Caco-2 (cell line): ENCODE data around the gene ELL. TPM values are rescaled to one million over a fixed set of nuclear protein-coding genes. Genes with fewer than 3 reads are reported as not detected.

Experiments
- BruUV-seq: library from RNA; stranded (reverse); fragments of 400-500 nt; replicated peaks from 2 replicates; lab custom pipeline; 2021; lab: Mats Ljungman, UMichigan
- CTCF ChIA-PET: fragments of 300-600 bp; sonication (Branson Sonifier 250); formaldehyde crosslinking; loops from one replicate; lab custom pipeline; 2022; ENCODE audit warnings: antibody characterized with exemption; lab: Charles Lee
- POLR2A ChIA-PET: fragments of 300-600 bp; sonication (Branson Sonifier 250); formaldehyde crosslinking; loops from one replicate; lab custom pipeline; 2022; ENCODE audit warnings: antibody characterized with exemption; lab: Charles Lee
- DNase-seq, 2 experiments: peaks; one replicate each; pipeline versions ENCODE4 v3.0.0 to v3.0.0-alpha.2; 2020 to 2022
- H3K27me3 ChIP-seq: replicated peaks from 2 replicates; pipeline ENCODE4 v1.6.0; 2011; ENCODE audit warnings: low read length; ENCODE audit not compliant: control insufficient read depth, insufficient read depth
- H3K36me3 ChIP-seq: 2 replicates; pipeline ENCODE4 v1.5.1; 2011; ENCODE audit warnings: low read length; ENCODE audit not compliant: control insufficient read depth, insufficient read depth
- H3K4me1 ChIP-seq: fragments of 250-450 bp; sonication (Bioruptor Pico); 2 replicates; pipeline ENCODE4 v1.5.1; 2020; ENCODE audit warnings: mild to moderate bottlenecking
- H3K4me3 ChIP-seq: 2 replicates; pipeline ENCODE4 v1.5.1; 2011; ENCODE audit warnings: low read depth, mild to moderate bottlenecking, control low read depth, low read length
- H3K9me3 ChIP-seq: fragments of 250-450 bp; sonication (Bioruptor Pico); 2 replicates; pipeline ENCODE4 v1.5.1; 2020; ENCODE audit warnings: mild to moderate bottlenecking, moderate library complexity
- H3K27ac Mint-ChIP-seq: one replicate; pipeline ENCODE4 v1.8.0; 2022; ENCODE audit warnings: mixed read lengths; ENCODE audit not compliant: unreplicated experiment
- H3K27me3 Mint-ChIP-seq: one replicate; pipeline ENCODE4 v1.8.0; 2022; ENCODE audit warnings: mixed read lengths; ENCODE audit not compliant: insufficient read depth, unreplicated experiment
- H3K36me3 Mint-ChIP-seq: one replicate; pipeline ENCODE4 v1.8.0; 2022; ENCODE audit warnings: mild to moderate bottlenecking, mixed read lengths; ENCODE audit not compliant: insufficient read depth, unreplicated experiment
- H3K4me1 Mint-ChIP-seq: one replicate; pipeline ENCODE4 v1.8.0; 2022; ENCODE audit warnings: low read depth, mixed read lengths; ENCODE audit not compliant: unreplicated experiment
- H3K4me3 Mint-ChIP-seq: one replicate; pipeline ENCODE4 v1.8.0; 2022; ENCODE audit warnings: mild to moderate bottlenecking, moderate library complexity, mixed read lengths; ENCODE audit not compliant: unreplicated experiment
- H3K9me3 Mint-ChIP-seq: one replicate; pipeline ENCODE4 v1.8.0; 2022; ENCODE audit warnings: mixed read lengths; ENCODE audit not compliant: unreplicated experiment
- CTCF ChIP-seq, 2 experiments: fragments of 200-600 bp in 1 of 2; IDR thresholded peaks; 1 replicate in 1 of 2; 2 replicates in 1 of 2; pipeline versions ENCODE4 v1.5.1 to v1.8.0; 2011 to 2022; ENCODE audit warnings: antibody characterized with exemption in 1 of 2, control low read depth in 1 of 2, inconsistent platforms in 1 of 2, low read depth in 1 of 2, low read length in 1 of 2, mild to moderate bottlenecking in 1 of 2, moderate library complexity in 1 of 2; ENCODE audit not compliant: insufficient read depth in 1 of 2, severe bottlenecking in 1 of 2, unreplicated experiment in 1 of 2
- intact Hi-C: fragments of 100-400 bp; cut with micrococcal nuclease; formaldehyde crosslinking; loops from one replicate; pipeline ENCODE4 v1.10.0; 2022; ENCODE audit not compliant: unreplicated experiment
- total RNA-seq: library from RNA; stranded (reverse); gene quantifications from 2 replicates; pipeline ENCODE4 v1.2.3, GENCODE V29; 2022

The ELL gene
- total RNA-seq, 1 experiment from 2014 or later = 12.1 TPM

GRCh38 chr19:18514800-18515682, 6.8 kb downstream of the ELL start:
- H3K36me3 Mint-ChIP-seq = peaks cover 11% of the 10 kb centered on the region
- Histone ChIP-seq H3K27me3 (no peaks in the 10 kb centered on the region), H3K4me1 (peaks cover 19% of the 10 kb centered on the region), H3K36me3 (no peaks in the 10 kb centered on the region), H3K4me3 (no peak overlapping the region), H3K9me3 (no peaks in the 10 kb centered on the region)
- CTCF ChIA-PET = interaction anchor here (1.0 to 1.3 kb wide), 2 partner anchors 26 to 74 kb away, joined by 3 to 10 read pairs; no protein-coding TSS in a partner anchor
- POLR2A ChIA-PET = interaction anchor here (0.5 to 0.7 kb wide), 2 partner anchors 33 to 56 kb away, joined by 3 to 5 read pairs; no protein-coding TSS in a partner anchor
- TF ChIP-seq CTCF (IDR thresholded peaks at IDR 0.05; ENCODE audit: insufficient read depth in 1 of 2, low read depth in 1 of 2, low read length in 1 of 2, severe bottlenecking in 1 of 2, unreplicated experiment in 1 of 2) = no peak
- no peaks in the 10 kb centered on the region for H3K9me3 Mint-ChIP-seq
- peak overlapping the region; percentile 76 for H3K27ac Mint-ChIP-seq
- intact Hi-C loops = no loop called here
- H3K4me1 Mint-ChIP-seq = peaks cover 30% of the 10 kb centered on the region
- DNase-seq = peak; percentile 91 to 92
- no peaks in the 10 kb centered on the region for H3K27me3 Mint-ChIP-seq
- H3K4me3 Mint-ChIP-seq = no peak overlapping the region
- no TSS peak for BruUV-seq

- no peaks in the 10 kb centered on the region for H3K27me3 ChIP-seq
- Mint-ChIP-seq H3K4me3 (no peak overlapping the region), H3K9me3 (no peaks in the 10 kb centered on the region), H3K36me3 (peaks cover 11% of the 10 kb centered on the region), H3K27me3 (no peaks in the 10 kb centered on the region), H3K4me1 (peaks cover 30% of the 10 kb centered on the region), H3K27ac (no peak overlapping the region)
- ChIA-PET POLR2A (no interaction called here), CTCF (no interaction called here)
- no peaks in the 10 kb centered on the region for H3K36me3 ChIP-seq
- BruUV-seq = no TSS peak
- no peak overlapping the region for H3K4me3 ChIP-seq
- TF ChIP-seq CTCF (IDR thresholded peaks at IDR 0.05; ENCODE audit: insufficient read depth in 1 of 2, low read depth in 1 of 2, low read length in 1 of 2, severe bottlenecking in 1 of 2, unreplicated experiment in 1 of 2) = no peak
- intact Hi-C loops = no loop called here
- no peaks in the 10 kb centered on the region for H3K9me3 ChIP-seq
- no peak for DNase-seq
- H3K4me1 ChIP-seq = peaks cover 14% of the 10 kb centered on the region
Measured at GRCh38 chr19:18513868-18514267, 8.0 kb downstream of the ELL start.

DNA sequence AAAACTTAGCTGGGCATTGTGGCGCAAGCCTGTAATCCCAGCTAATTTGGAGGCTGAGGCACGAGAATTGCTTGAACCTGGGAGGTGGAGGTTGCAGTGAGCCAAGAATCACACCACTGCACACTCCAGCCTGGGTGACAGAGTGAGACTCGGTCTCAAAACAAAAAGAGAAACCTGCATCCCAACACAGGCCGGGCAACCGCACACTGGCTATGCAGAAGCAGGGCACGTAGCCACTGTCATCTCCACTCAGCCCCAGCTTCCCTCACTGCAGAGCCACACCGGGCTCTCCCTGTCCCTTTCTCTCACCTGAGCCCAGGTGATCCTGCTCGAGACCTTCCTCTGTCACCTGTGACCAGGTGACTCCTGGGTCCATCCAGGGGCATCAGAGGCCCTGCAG, 11.7 kb downstream of the ELL start:
- Mint-ChIP-seq H3K27ac (no peak overlapping the region), H3K4me1 (peaks cover 39% of the 10 kb centered on the region), H3K4me3 (no peak overlapping the region), H3K36me3 (peaks cover 5% of the 10 kb centered on the region), H3K27me3 (no peaks in the 10 kb centered on the region), H3K9me3 (no peaks in the 10 kb centered on the region)
- Histone ChIP-seq H3K4me1 (peaks cover 36% of the 10 kb centered on the region), H3K4me3 (no peak overlapping the region), H3K36me3 (no peaks in the 10 kb centered on the region), H3K9me3 (no peaks in the 10 kb centered on the region), H3K27me3 (no peaks in the 10 kb centered on the region)
- ChIA-PET POLR2A (no interaction called here), CTCF (interaction anchor here (1.4 kb wide), 1 partner anchor 10 kb away, joined by 5 read pairs; no protein-coding TSS in a partner anchor)
- intact Hi-C loops = no loop called here
- TF ChIP-seq CTCF (IDR thresholded peaks at IDR 0.05; ENCODE audit: insufficient read depth in 1 of 2, low read depth in 1 of 2, low read length in 1 of 2, severe bottlenecking in 1 of 2, unreplicated experiment in 1 of 2) = no peak
- no TSS peak for BruUV-seq
- no peak for DNase-seq
